NCI-H2227 (cell line): ENCODE measurements around the gene NOS1AP.
A peak's percentile ranks its signal among the peaks of the same experiment; 100 is the strongest.

ENCODE experiments used
- DNase-seq: peaks from one replicate; lab custom pipeline; 2025; ENCODE audit not compliant: unreplicated experiment; lab: John Stamatoyannopoulos, UW

The NOS1AP gene

GRCh38 chr1:162242804-162243203, 173.3 kb downstream of the NOS1AP start:
- no peak for DNase-seq

- DNase-seq: peak; percentile 59
Observed at GRCh38 chr1:162248854-162249535, 179.5 kb downstream of the NOS1AP start.

- no peak for DNase-seq
Observed at GRCh38 chr1:162250004-162250730, 180.7 kb downstream of the NOS1AP start.

GRCh38 chr1:162251102-162251501, 181.6 kb downstream of the NOS1AP start:
- DNase-seq: no peak

GRCh38 chr1:162252214-162252613, 182.7 kb downstream of the NOS1AP start:
- no peak for DNase-seq

- no peak for DNase-seq
Observed at GRCh38 chr1:162253790-162254189, 184.3 kb downstream of the NOS1AP start.

GRCh38 chr1:162256287-162256686, 186.8 kb downstream of the NOS1AP start:
- no peak for DNase-seq

- DNase-seq: no peak
Observed at GRCh38 chr1:162258394-162258793, 188.9 kb downstream of the NOS1AP start.

GRCh38 chr1:162259894-162260455, 190.5 kb downstream of the NOS1AP start:
- no peak for DNase-seq

- DNase-seq: no peak
Observed at GRCh38 chr1:162264108-162264507, 194.6 kb downstream of the NOS1AP start.

GRCh38 chr1:162265983-162266382, 196.5 kb downstream of the NOS1AP start:
- no peak for DNase-seq

GRCh38 chr1:162270016-162270770, 200.7 kb downstream of the NOS1AP start:
- no peak for DNase-seq

- no peak for DNase-seq
Observed at GRCh38 chr1:162271972-162272371, 202.5 kb downstream of the NOS1AP start.

- DNase-seq: no peak
Observed at GRCh38 chr1:162272419-162272818, 202.9 kb downstream of the NOS1AP start.

GRCh38 chr1:162275622-162276175, 206.2 kb downstream of the NOS1AP start:
- no peak for DNase-seq

GRCh38 chr1:162276493-162276892, 207.0 kb downstream of the NOS1AP start:
- peak; percentile 23 for DNase-seq

- DNase-seq: peak; percentile 58
Observed at GRCh38 chr1:162279136-162279498, 209.6 kb downstream of the NOS1AP start.

- DNase-seq: no peak
Observed at GRCh38 chr1:162281426-162281825, 211.9 kb downstream of the NOS1AP start.

- no peak for DNase-seq
Observed at GRCh38 chr1:162283657-162284056, 214.2 kb downstream of the NOS1AP start.

GRCh38 chr1:162284206-162284955, 214.9 kb downstream of the NOS1AP start:
- DNase-seq: no peak

- no peak for DNase-seq
Observed at GRCh38 chr1:162285149-162285561, 215.7 kb downstream of the NOS1AP start.
